Chondrocyte (in vitro differentiated cells): ENCODE results near the gene CTNNBL1. TPM values are rescaled to one million over a fixed set of nuclear protein-coding genes. Genes with fewer than 3 reads are reported as not detected.

Experiments
- DNase-seq: peaks from one replicate; pipeline ENCODE4 v3.0.0; 2021; ENCODE audit warnings: mixed read lengths, low spot score
- H3K27ac Mint-ChIP-seq: one replicate; pipeline ENCODE4 v1.8.0; 2021; ENCODE audit warnings: mild to moderate bottlenecking, moderate library complexity, mixed read lengths; ENCODE audit not compliant: unreplicated experiment
- H3K27me3 Mint-ChIP-seq: 2 replicates; pipeline ENCODE4 v1.8.0; 2021; ENCODE audit warnings: low read depth, mixed read lengths
- H3K36me3 Mint-ChIP-seq: 2 replicates; pipeline ENCODE4 v1.8.0; 2021; ENCODE audit warnings: low read depth, mixed read lengths
- H3K4me1 Mint-ChIP-seq: 2 replicates; pipeline ENCODE4 v1.8.0; 2021; ENCODE audit warnings: low read depth, mild to moderate bottlenecking, mixed read lengths
- H3K4me3 Mint-ChIP-seq: one replicate; pipeline ENCODE4 v1.8.0; 2021; ENCODE audit warnings: mild to moderate bottlenecking, moderate library complexity, mixed read lengths; ENCODE audit not compliant: unreplicated experiment
- H3K9me3 Mint-ChIP-seq: 2 replicates; pipeline ENCODE4 v1.8.0; 2021; ENCODE audit warnings: low read depth, mixed read lengths
- total RNA-seq: library from RNA; stranded (reverse); gene quantifications from 3 replicates; pipeline ENCODE4 v1.2.1, GENCODE V29; 2021
- TF ChIP-seq, protein P1 (sequence below): fragments of 200-600 bp; sonication (generic); IDR thresholded peaks from 2 replicates; pipeline ENCODE4 v1.5.0; 2021; ENCODE audit warnings: antibody characterized with exemption, mild to moderate bottlenecking, moderate library complexity

The CTNNBL1 gene
- total RNA-seq, 1 donor from 2014 or later = 36.0 TPM

DNA sequence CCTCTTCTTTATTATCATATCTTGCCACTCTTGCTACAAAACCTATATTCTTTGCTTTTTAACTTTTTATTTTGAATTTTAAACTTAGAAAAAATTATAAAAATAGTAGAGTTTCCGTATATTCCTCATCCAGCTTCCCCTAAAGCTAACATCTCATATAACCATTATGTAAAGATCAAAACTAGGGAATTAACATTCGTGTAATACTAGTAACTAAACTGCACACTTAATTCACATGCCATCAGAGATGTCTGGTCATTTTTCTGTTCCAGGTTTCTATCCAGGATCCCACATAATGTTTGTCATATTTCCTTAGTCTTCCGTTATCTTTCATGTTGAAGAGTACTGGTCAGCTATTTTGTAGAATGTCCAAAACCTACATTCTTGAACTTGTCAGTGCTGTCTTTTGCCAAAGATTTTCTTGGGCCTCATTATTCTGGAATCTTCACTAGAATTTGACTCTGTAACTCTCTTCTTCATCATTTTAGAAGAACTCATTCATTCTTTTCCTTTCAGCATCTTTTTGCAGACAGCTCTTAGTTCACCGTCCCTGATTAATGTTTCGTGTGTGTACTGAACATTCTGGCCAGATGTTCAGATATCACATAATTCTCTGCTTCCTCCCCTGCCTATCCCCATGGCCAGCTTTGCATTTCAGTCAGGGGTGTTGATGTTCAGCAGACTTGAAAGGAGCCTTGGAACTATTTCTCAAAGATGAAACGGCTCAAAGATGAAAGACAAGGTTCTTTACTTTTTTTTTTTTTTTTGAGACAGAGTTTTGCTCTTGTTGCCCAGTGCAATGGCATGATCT is 9.4 kb downstream of the CTNNBL1 start:
- TF ChIP-seq, protein P1, sequence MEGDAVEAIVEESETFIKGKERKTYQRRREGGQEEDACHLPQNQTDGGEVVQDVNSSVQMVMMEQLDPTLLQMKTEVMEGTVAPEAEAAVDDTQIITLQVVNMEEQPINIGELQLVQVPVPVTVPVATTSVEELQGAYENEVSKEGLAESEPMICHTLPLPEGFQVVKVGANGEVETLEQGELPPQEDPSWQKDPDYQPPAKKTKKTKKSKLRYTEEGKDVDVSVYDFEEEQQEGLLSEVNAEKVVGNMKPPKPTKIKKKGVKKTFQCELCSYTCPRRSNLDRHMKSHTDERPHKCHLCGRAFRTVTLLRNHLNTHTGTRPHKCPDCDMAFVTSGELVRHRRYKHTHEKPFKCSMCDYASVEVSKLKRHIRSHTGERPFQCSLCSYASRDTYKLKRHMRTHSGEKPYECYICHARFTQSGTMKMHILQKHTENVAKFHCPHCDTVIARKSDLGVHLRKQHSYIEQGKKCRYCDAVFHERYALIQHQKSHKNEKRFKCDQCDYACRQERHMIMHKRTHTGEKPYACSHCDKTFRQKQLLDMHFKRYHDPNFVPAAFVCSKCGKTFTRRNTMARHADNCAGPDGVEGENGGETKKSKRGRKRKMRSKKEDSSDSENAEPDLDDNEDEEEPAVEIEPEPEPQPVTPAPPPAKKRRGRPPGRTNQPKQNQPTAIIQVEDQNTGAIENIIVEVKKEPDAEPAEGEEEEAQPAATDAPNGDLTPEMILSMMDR = no peak
- Mint-ChIP-seq H3K4me1 (peaks cover 7% of the 10 kb centered on the region), H3K27me3 (no peaks in the 10 kb centered on the region), H3K9me3 (peaks cover 12% of the 10 kb centered on the region), H3K36me3 (peaks cover 5% of the 10 kb centered on the region), H3K4me3 (no peak overlapping the region), H3K27ac (no peak overlapping the region)
- no peak for DNase-seq

DNA sequence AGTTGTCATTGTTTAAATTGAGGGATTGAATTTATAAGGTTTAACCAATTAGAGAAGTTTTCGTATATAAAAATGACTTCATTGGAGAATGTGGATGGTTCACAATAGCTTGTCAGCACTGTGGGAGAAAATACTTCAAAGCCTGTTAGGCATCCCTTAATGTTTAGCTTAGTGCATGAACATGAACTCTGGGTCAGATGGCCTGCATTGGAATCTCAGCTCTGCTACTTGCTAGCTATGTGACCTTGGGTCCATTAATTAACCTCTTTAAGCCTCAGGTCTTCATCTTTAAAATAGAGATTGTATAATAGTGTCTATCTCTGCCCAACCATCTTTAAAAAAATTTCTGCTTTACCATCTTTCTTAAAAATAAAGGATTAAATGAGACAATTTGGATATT is 11.1 kb downstream of the CTNNBL1 start:
- Mint-ChIP-seq H3K36me3 (peaks cover 5% of the 10 kb centered on the region), H3K9me3 (peaks cover 12% of the 10 kb centered on the region), H3K27me3 (no peaks in the 10 kb centered on the region), H3K4me3 (no peak overlapping the region), H3K4me1 (no peaks in the 10 kb centered on the region), H3K27ac (no peak overlapping the region)
- no peak for DNase-seq
- TF ChIP-seq, protein P1 = no peak

DNA sequence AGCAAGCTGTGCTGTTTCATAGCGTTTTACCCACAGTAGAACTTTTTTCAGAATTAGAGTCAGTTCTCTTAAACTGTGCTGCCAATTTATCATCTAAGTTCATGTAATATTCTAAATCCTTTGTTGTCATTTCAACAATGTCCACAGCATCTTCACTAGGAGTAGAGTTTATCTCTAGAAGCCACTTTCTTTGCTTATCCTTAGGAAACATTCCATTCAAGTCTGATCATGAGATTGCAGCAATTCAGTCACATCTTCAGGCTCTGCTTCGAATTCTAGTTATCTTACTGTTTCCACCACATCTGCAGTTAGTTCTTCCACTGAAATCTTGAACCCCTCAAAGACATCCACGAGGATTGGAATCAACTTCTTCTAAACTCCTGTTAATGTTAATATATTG is 12.5 kb downstream of the CTNNBL1 start:
- H3K27me3 Mint-ChIP-seq = no peaks in the 10 kb centered on the region
- peaks cover 5% of the 10 kb centered on the region for H3K36me3 Mint-ChIP-seq
- peaks cover 3% of the 10 kb centered on the region for H3K4me1 Mint-ChIP-seq
- no peak for DNase-seq
- TF ChIP-seq, protein P1 = no peak
- no peak overlapping the region for H3K27ac Mint-ChIP-seq
- H3K9me3 Mint-ChIP-seq = peaks cover 12% of the 10 kb centered on the region
- H3K4me3 Mint-ChIP-seq = no peak overlapping the region

DNA sequence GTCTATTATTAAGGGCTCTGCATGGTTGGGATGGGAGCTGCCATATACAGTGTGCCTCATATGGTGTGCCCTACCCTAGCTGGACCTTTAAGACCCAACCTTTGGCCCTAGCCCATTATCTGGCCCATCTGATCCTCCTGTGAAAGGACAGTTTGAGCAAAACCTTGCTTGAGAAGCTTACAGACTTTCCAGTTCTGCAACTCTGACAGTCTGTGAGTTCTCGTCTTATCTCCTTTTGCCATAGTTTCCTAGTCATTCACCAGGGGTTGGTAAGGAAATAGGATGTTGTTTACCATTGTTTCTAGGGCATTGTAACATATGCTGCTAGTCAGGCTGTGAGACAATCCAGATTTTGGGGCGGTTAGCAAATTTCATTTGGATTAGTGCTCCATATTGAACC is 17.2 kb downstream of the CTNNBL1 start:
- no peak overlapping the region for H3K4me3 Mint-ChIP-seq
- TF ChIP-seq, protein P1 = no peak
- H3K36me3 Mint-ChIP-seq = peaks cover 9% of the 10 kb centered on the region
- peaks cover 7% of the 10 kb centered on the region for H3K4me1 Mint-ChIP-seq
- DNase-seq = no peak
- H3K27ac Mint-ChIP-seq = no peak overlapping the region
- peaks cover 12% of the 10 kb centered on the region for H3K9me3 Mint-ChIP-seq
- no peaks in the 10 kb centered on the region for H3K27me3 Mint-ChIP-seq

DNA sequence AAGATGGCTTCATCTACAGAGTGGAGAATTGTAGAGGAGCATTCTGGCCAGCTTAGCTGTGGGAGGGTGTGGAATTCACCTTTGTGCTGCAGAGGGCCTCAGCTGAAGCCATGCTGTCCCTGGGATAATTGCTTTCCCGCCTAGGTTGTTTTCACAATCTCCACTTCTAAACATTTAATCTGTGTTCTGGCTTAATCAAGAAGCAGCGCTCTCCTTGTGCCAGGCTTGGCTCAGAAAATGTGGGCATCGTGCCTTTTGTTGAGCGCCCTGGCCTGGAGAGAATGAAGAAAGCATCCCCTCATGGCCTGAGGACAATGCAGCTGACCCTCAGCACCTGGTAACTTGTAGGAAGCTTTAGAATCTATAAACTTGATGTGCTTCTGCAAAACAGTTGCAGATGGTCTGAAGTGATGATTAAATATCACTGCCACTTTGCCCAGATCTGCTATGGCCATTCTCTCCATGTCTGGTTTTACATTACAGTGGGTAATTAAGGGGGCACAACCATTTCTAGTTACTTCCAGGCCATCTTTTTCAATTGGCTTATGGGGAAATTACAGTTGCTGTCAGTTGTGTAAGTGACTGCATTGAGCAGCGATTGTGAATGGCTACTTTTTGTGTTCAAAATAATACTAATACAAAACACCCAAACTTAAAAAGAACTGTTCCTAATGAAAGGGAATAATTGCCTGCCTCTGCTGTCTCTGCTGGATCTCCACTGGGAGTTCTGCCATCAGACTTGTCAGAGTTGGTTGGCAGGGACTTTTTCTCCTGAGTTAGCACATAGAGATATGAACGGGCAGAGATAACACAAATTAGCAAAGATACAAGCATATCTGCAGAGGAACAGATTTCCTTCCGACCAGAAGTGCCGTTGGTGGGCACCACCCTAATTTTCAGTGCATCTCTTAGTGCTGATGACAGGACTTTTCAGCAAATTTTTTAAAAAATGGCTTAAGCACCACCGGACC is 18.4 kb downstream of the CTNNBL1 start:
- Mint-ChIP-seq H3K4me3 (no peak overlapping the region), H3K9me3 (peaks cover 3% of the 10 kb centered on the region), H3K27me3 (no peaks in the 10 kb centered on the region), H3K36me3 (peaks cover 6% of the 10 kb centered on the region), H3K4me1 (peaks cover 7% of the 10 kb centered on the region), H3K27ac (no peak overlapping the region)
- no peak for DNase-seq
- TF ChIP-seq, protein P1 = no peak
